Activated CD4-positive, alpha-beta T cell treated with anti-CD3 and anti-CD28 coated beads, Interleukin-2, amount 50 U/mL, for 1 hour (primary cell): ENCODE results near the gene THAP8.
"Not testable (repeated sequence)": the region's sequence is repeated elsewhere in the genome, so short reads cannot be mapped to it uniquely, and the experiment has no call there.

Experiments used
- DNase-seq: peaks from one replicate; pipeline ENCODE4 v3.0.0-alpha.2; 2020

The THAP8 gene

GRCh38 chr19:36067681-36068080 is 13.6 kb upstream of the THAP8 start:
- DNase-seq = no peak

- no peak for DNase-seq
Measured at GRCh38 chr19:36064826-36065225, 10.7 kb upstream of the THAP8 start.

- no peak for DNase-seq
Measured at GRCh38 chr19:36061367-36061766, 7.3 kb upstream of the THAP8 start.

- DNase-seq = peak; percentile 17
Measured at GRCh38 chr19:36060430-36060829, 6.3 kb upstream of the THAP8 start.

GRCh38 chr19:36059180-36059910 is 5.3 kb upstream of the THAP8 start:
- DNase-seq = no peak

GRCh38 chr19:36058481-36059179 is 4.5 kb upstream of the THAP8 start:
- DNase-seq = no peak

GRCh38 chr19:36054733-36055686 is 925 bp upstream of the THAP8 start, which contains the start of gene WDR62:
Gene WDR62 (plus strand): TSS chr19:36054897. CDS start chr19:36054972, 75 bp downstream.
- peak; percentile 94 for DNase-seq

GRCh38 chr19:36051637-36052036 is 2.4 kb downstream of the THAP8 start:
- no peak for DNase-seq

GRCh38 chr19:36051236-36051635 is 2.8 kb downstream of the THAP8 start:
- no peak for DNase-seq

- no peak for DNase-seq
Measured at GRCh38 chr19:36049080-36049698, 4.9 kb downstream of the THAP8 start.

- no peak for DNase-seq
Measured at GRCh38 chr19:36047835-36048234, 6.2 kb downstream of the THAP8 start.

- no peak for DNase-seq
Measured at GRCh38 chr19:36046443-36047050, 7.5 kb downstream of the THAP8 start.

- DNase-seq = no peak
Measured at GRCh38 chr19:36043952-36044351, 10.1 kb downstream of the THAP8 start.

- DNase-seq = no peak
Measured at GRCh38 chr19:36041831-36042230, 12.3 kb downstream of the THAP8 start.

GRCh38 chr19:36041092-36041491 is 13.0 kb downstream of the THAP8 start:
- DNase-seq = not testable (repeated sequence)

GRCh38 chr19:36040495-36040894 is 13.6 kb downstream of the THAP8 start:
- no peak for DNase-seq

- DNase-seq = peak; percentile 16
Measured at GRCh38 chr19:36032251-36033104, 21.6 kb downstream of the THAP8 start, which contains the start of gene CLIP3. Gene CLIP3 (minus strand): TSS chr19:36032873. CDS start chr19:36032357, 516 bp downstream.

GRCh38 chr19:36031308-36031707 is 22.8 kb downstream of the THAP8 start:
- no peak for DNase-seq

- no peak for DNase-seq
Measured at GRCh38 chr19:36030264-36031148, 23.6 kb downstream of the THAP8 start.
